ENCODE data around the gene SMARCE1.
A peak's percentile ranks its signal among the peaks of the same experiment; 100 is the strongest.

GRCh38 chr17:40647624-40648383 is at the start of gene SMARCE1:
- TF ChIP-seq POLR2A (IDR thresholded peaks at IDR 0.05; ENCODE audit: low read depth, low read length): peak; percentile 51
- peak; percentile 85; the same call in 1 of the 2 replicates for TF ChIP-seq TAF1 (IDR thresholded peaks at IDR 0.05; ENCODE audit: low read depth, low read length)
- TF ChIP-seq POLR2AphosphoS5 (IDR thresholded peaks at IDR 0.05; ENCODE audit: low read depth, low read length): peak; percentile 54; the same call in 1 of the 2 replicates
- TF ChIP-seq SPI1 (IDR thresholded peaks at IDR 0.05; ENCODE audit: low read depth, low read length): peak; percentile 7; the same call in 1 of the 2 replicates

Data from GM12891 (cell line).